GM12878 (cell line): ENCODE data around the gene RPLP2. TPM values are rescaled to one million over a fixed set of nuclear protein-coding genes. Genes with fewer than 3 reads are reported as not detected.
A peak's percentile ranks its signal among the peaks of the same experiment; 100 is the strongest.

Source experiments
- ATAC-seq: fragments of 200-7000 bp; cut with Tn5 transposase; 3 replicates; pipeline ENCODE4 v1.9.1; 2020; ENCODE audit warnings: mild to moderate bottlenecking, moderate library complexity
- BruUV-seq: library from RNA; stranded (reverse); fragments of 400-500 nt; replicated peaks from 2 replicates; lab custom pipeline; 2021; lab: Mats Ljungman, UMichigan
- CTCF ChIA-PET: fragments of 300-600 bp; sonication (Branson Sonifier 250); formaldehyde crosslinking; extraction: SDS; loops from one replicate; lab custom pipeline; 2021; ENCODE audit warnings: inconsistent platforms; lab: Yijun Ruan, JAX
- POLR2A ChIA-PET: fragments of 350-600 bp; formaldehyde crosslinking; extraction: SDS; loops from one replicate; lab custom pipeline; 2021; ENCODE audit warnings: inconsistent platforms; lab: Charles Lee
- RAD21 ChIA-PET: fragments of 300-600 bp; sonication (Branson Sonifier 250); formaldehyde crosslinking; loops from one replicate; lab custom pipeline; 2023; ENCODE audit warnings: antibody characterized with exemption; ENCODE audit not compliant: unreplicated experiment; lab: Charles Lee
- SMC1A ChIA-PET: fragments of 300-600 bp; sonication (Branson Sonifier 250); formaldehyde crosslinking; loops from one replicate; lab custom pipeline; 2023; ENCODE audit not compliant: unreplicated experiment, uncharacterized antibody; lab: Charles Lee
- DNase-seq: peaks from one replicate; pipeline ENCODE4 v3.0.0-alpha.2; 2011; ENCODE audit warnings: low read depth, low spot score
- FAIRE-seq: peaks from 3 replicates; lab custom pipeline; 2011; peaks lifted over from hg19 to GRCh38; lab: Jason Lieb, UNC
- H2AFZ ChIP-seq: 2 replicates; pipeline ENCODE4 v1.6.0; 2011; ENCODE audit warnings: low read depth, low read length, control low read depth; ENCODE audit not compliant: control insufficient read depth
- H3K27ac ChIP-seq: 2 replicates; pipeline ENCODE4 v1.5.1; 2011; ENCODE audit warnings: control low read depth; ENCODE audit not compliant: control insufficient read depth, insufficient read depth
- H3K27me3 ChIP-seq, 2 experiments: replicated peaks in 1 of 2; 2 replicates each; pipeline versions ENCODE4 v1.6.0 to v1.6.1; 2011; ENCODE audit warnings: low read length in 1 of 2; ENCODE audit not compliant: control insufficient read depth in 2 of 2, insufficient read depth in 2 of 2
- H3K36me3 ChIP-seq, 2 experiments: 2 replicates each; pipeline ENCODE4 v1.5.1; 2011; ENCODE audit warnings: low read length in 1 of 2; ENCODE audit not compliant: control insufficient read depth in 2 of 2, insufficient read depth in 2 of 2
- H3K4me1 ChIP-seq: 2 replicates; pipeline ENCODE4 v1.6.1; 2011; ENCODE audit warnings: mild to moderate bottlenecking, low read length, moderate library complexity, mixed read lengths; ENCODE audit not compliant: control insufficient read depth, insufficient read depth
- H3K4me2 ChIP-seq: 2 replicates; pipeline ENCODE4 v1.6.0; 2011; ENCODE audit warnings: control low read depth; ENCODE audit not compliant: control insufficient read depth, insufficient read depth
- H3K4me3 ChIP-seq: fragments of 200-600 bp; sonication (generic); 2 replicates; pipeline ENCODE4 v1.5.1; 2016
- H3K79me2 ChIP-seq: 2 replicates; pipeline ENCODE4 v1.6.0; 2011; ENCODE audit warnings: low read length; ENCODE audit not compliant: control insufficient read depth, insufficient read depth
- H3K9ac ChIP-seq: 2 replicates; pipeline ENCODE4 v1.8.0; 2011; ENCODE audit warnings: low read length, control low read depth, mixed read lengths; ENCODE audit not compliant: control insufficient read depth, insufficient read depth
- H3K9me3 ChIP-seq: replicated peaks from 3 replicates; pipeline ENCODE4 v1.5.1; 2011; ENCODE audit warnings: mild to moderate bottlenecking, low read length; ENCODE audit not compliant: control insufficient read depth, insufficient read depth
- H4K20me1 ChIP-seq: 2 replicates; pipeline ENCODE4 v1.6.0; 2011; ENCODE audit not compliant: control insufficient read depth, insufficient read depth
- BCL3 ChIP-seq: IDR thresholded peaks from 2 replicates; pipeline ENCODE4 v1.6.1; 2011; ENCODE audit warnings: borderline replicate concordance, low read depth, mild to moderate bottlenecking, moderate library complexity, low read length; ENCODE audit not compliant: insufficient read depth, poor library complexity, severe bottlenecking
- BRCA1 ChIP-seq: IDR thresholded peaks from 2 replicates; pipeline ENCODE4 v1.6.1; 2011; ENCODE audit warnings: low read depth, low read length, improper control_type of control experiment
- CBX3 ChIP-seq: fragments of 200-600 bp; sonication (generic); IDR thresholded peaks from 2 replicates; pipeline ENCODE4 v1.6.1; 2016; ENCODE audit warnings: low read depth, borderline replicate concordance
- CHD1 ChIP-seq: IDR thresholded peaks from 2 replicates; pipeline ENCODE4 v1.6.1; 2012; ENCODE audit warnings: low read depth, low read length, improper control_type of control experiment
- CHD4 ChIP-seq: fragments of 200-600 bp; sonication (generic); IDR thresholded peaks from 2 replicates; pipeline ENCODE4 v1.6.1; 2016; ENCODE audit warnings: mild to moderate bottlenecking
- CREM ChIP-seq: IDR thresholded peaks from 2 replicates; pipeline ENCODE4 v1.6.1; 2014; ENCODE audit warnings: antibody characterized with exemption, low read depth
- EED ChIP-seq: sonication (generic); IDR thresholded peaks from 2 replicates; pipeline ENCODE4 v1.6.1; 2016; ENCODE audit warnings: antibody characterized with exemption, low read depth
- MAX ChIP-seq: IDR thresholded peaks from 2 replicates; pipeline ENCODE4 v1.6.1; 2012; ENCODE audit warnings: low read depth, low read length, improper control_type of control experiment
- MEF2A ChIP-seq: IDR thresholded peaks from 2 replicates; pipeline ENCODE4 v1.6.1; 2011; ENCODE audit warnings: low read depth, mild to moderate bottlenecking, low read length, moderate library complexity; ENCODE audit not compliant: insufficient read depth
- NFIC ChIP-seq: IDR thresholded peaks from 2 replicates; pipeline ENCODE4 v1.6.1; 2012; ENCODE audit warnings: low read depth, mild to moderate bottlenecking, inconsistent platforms, low read length, moderate library complexity
- POU2F2 ChIP-seq: IDR thresholded peaks from 3 replicates; pipeline ENCODE4 v1.6.1; 2011; ENCODE audit warnings: low read depth, mild to moderate bottlenecking, low read length, borderline replicate concordance
- RAD21 ChIP-seq: IDR thresholded peaks from 2 replicates; pipeline ENCODE4 v1.6.1; 2011; ENCODE audit warnings: mild to moderate bottlenecking, low read depth, low read length, moderate library complexity; ENCODE audit not compliant: insufficient read depth
- SKIL ChIP-seq: fragments of 450-650 bp; IDR thresholded peaks from 2 replicates; pipeline ENCODE4 v1.6.1; 2017; ENCODE audit warnings: mild to moderate bottlenecking, low read depth, inconsistent platforms; ENCODE audit not compliant: poor library complexity, severe bottlenecking
- SRF ChIP-seq, 2 experiments: IDR thresholded peaks; 2 replicates each; pipeline ENCODE4 v1.6.1; 2011; ENCODE audit warnings: low read depth in 2 of 2, low read length in 2 of 2, mild to moderate bottlenecking in 1 of 2, moderate library complexity in 1 of 2
- SUZ12 ChIP-seq: fragments of 200-600 bp; sonication (generic); IDR thresholded peaks from one replicate; pipeline ENCODE4 v1.6.1; 2018; ENCODE audit warnings: antibody characterized with exemption, mild to moderate bottlenecking; ENCODE audit not compliant: unreplicated experiment
- USF1 ChIP-seq: IDR thresholded peaks from 2 replicates; pipeline ENCODE4 v1.6.1; 2011; ENCODE audit warnings: borderline replicate concordance, low read depth, mild to moderate bottlenecking, moderate library complexity, mixed read lengths, low read length; ENCODE audit not compliant: insufficient read depth; ENCODE audit errors: extremely low read length
- YY1 ChIP-seq: IDR thresholded peaks from 2 replicates; pipeline ENCODE4 v1.6.1; 2011; ENCODE audit warnings: low read depth, mild to moderate bottlenecking, low read length
- ZBED1 ChIP-seq: IDR thresholded peaks from 2 replicates; pipeline ENCODE4 v1.6.1; 2016; ENCODE audit warnings: borderline replicate concordance
- WGBS: methylation state at CpG from one replicate; pipeline ENCODE4 v1.1.6; 2016; ENCODE audit warnings: low lambda C conversion rate; ENCODE audit not compliant: insufficient replicate concordance, insufficient coverage; ENCODE audit errors: missing lambda C conversion rate; 5-methylcytosine and 5-hydroxymethylcytosine counted together
- in situ Hi-C: fragments of 300-500 bp; cut with MboI; formaldehyde crosslinking; loops from 9 replicates; pipeline ENCODE4 v1.14.3; 2018; ENCODE audit warnings: mixed read lengths
- intact Hi-C: fragments of 100-400 bp; cut with micrococcal nuclease; formaldehyde crosslinking; loops from one replicate; pipeline ENCODE4 v1.14.2; 2022; ENCODE audit not compliant: unreplicated experiment
- polyA plus RNA-seq, 11 experiments: library from polyadenylated mRNA; depleted of rRNA in 4 of 11; unstranded in 6 of 11; stranded (reverse) in 5 of 11; fragments of >200 nt; fragmentation: Nextera tagmentation in 4 of 11; fragmentation: Illumina TruSeq in 1 of 11; extraction: Ambion mirVana in 4 of 11; extraction: Trizol in 1 of 11; gene quantifications; 1 replicate in 1 of 11; 2 replicates in 10 of 11; pipeline versions ENCODE4 v1.2.1 to v1.2.3, GENCODE V29; 2011 to 2016; ENCODE audit warnings: inconsistent platforms in 2 of 11, missing spikeins in 2 of 11, low read depth in 1 of 11
- total RNA-seq, 4 experiments: library from RNA; depleted of rRNA in 3 of 4; stranded (reverse); fragments of >200 nt in 3 of 4; fragmentation: Illumina TruSeq in 1 of 4; extraction: Trizol in 1 of 4; gene quantifications; 2 replicates each; pipeline versions ENCODE4 v1.2.1 to v1.2.3, GENCODE V29; 2013 to 2021

The RPLP2 gene
- total and polyA plus RNA-seq, 10 of the 15 experiments (the other 5 are each of a cell fraction or from before 2014, with no cell fraction given): 488 to 3,558 (median 1,481) TPM

GRCh38 chr11:819129-819931 lies 9.6 kb downstream of the RPLP2 start:
- intact Hi-C loops: no loop called here
- in situ Hi-C loops: loop anchor here (25.0 kb wide), 1 partner anchor 1568 kb away; the partner anchor contains the start of gene CD81
- POLR2A ChIA-PET: interaction anchor here (0.6 to 4.3 kb wide), 13 partner anchors 8 to 204 kb away, joined by 3 to 33 read pairs (median 7); partner anchors contain the start of genes CD151, CRACR2B, IRF7 and PIDD1
- Histone ChIP-seq H3K36me3 (peaks cover 0 to 2% of the 10 kb centered on the region in 2 experiments; a peak in 3 of 4 replicates), H3K9ac (peak overlapping the region; percentile 82), H3K79me2 (peaks cover 5% of the 10 kb centered on the region), H3K27me3 (no peaks in the 10 kb centered on the region), H3K9me3 (no peaks in the 10 kb centered on the region), H3K4me2 (peak overlapping the region; percentile 83), H3K4me1 (no peaks in the 10 kb centered on the region; the same call in 1 of the 2 replicates), H4K20me1 (no peaks in the 10 kb centered on the region; the same call in 1 of the 2 replicates), H3K27ac (peak overlapping the region; percentile 73), H2AFZ (peak overlapping the region; percentile 72), H3K4me3 (peak overlapping the region; percentile 82)
- 2% methylated on average over 84 of the region's 96 CpGs for WGBS
- peak; percentile 76 for FAIRE-seq
- SMC1A ChIA-PET: interaction anchor here (0.8 to 1.9 kb wide), 3 partner anchors 9 to 23 kb away, joined by 4 to 5 read pairs (median 5); partner anchors contain the start of genes POLR2L, RPLP2 and TSPAN4
- BruUV-seq: no TSS peak
- RAD21 ChIA-PET: interaction anchor here (0.6 to 1.9 kb wide), 8 partner anchors 10 to 77 kb away, joined by 3 to 13 read pairs (median 3); partner anchors contain the start of genes PIDD1, RPLP2 and TALDO1
- peak; percentile 88 for ATAC-seq
- DNase-seq: no peak
- CTCF ChIA-PET: interaction anchor here (0.9 to 1.3 kb wide), 3 partner anchors 8 to 24 kb away, joined by 3 to 4 read pairs (median 4); partner anchors contain the start of genes POLR2L and TSPAN4
- no peak for TF ChIP-seq BCL3
- no peak for TF ChIP-seq SKIL
- TF ChIP-seq YY1: 0 out of 2 replicates have a peak, but pooled peaks have one; percentile 21
- TF ChIP-seq USF1: no peak
- TF ChIP-seq EED: no peak
- TF ChIP-seq NFIC: no peak
- peak; percentile 70; the same call in 2 of the 3 replicates for TF ChIP-seq POU2F2
- TF ChIP-seq BRCA1: no peak
- no peak for TF ChIP-seq CREM
- no peak for TF ChIP-seq CHD1
- no peak for TF ChIP-seq ZBED1
- TF ChIP-seq SRF (IDR thresholded peaks at IDR 0.05; ENCODE audit: low read depth in 2 of 2, low read length in 2 of 2): no peak
- TF ChIP-seq SUZ12: no peak
- TF ChIP-seq RAD21: no peak
- no peak for TF ChIP-seq MEF2A
- no peak; the same call in 1 of the 2 replicates for TF ChIP-seq MAX
- no peak for TF ChIP-seq CHD4
- no peak for TF ChIP-seq CBX3
